Dermis microvascular lymphatic vessel endothelial cell (primary cell): Measurements from ENCODE around the gene FAM234A. TPM values are rescaled to one million over a fixed set of nuclear protein-coding genes. Genes with fewer than 3 reads are reported as not detected.

Experiments used
- DNase-seq, 2 donors: peaks; one replicate each; pipeline versions ENCODE4 v3.0.0 to v3.0.0-alpha.2; 2010; ENCODE audit warnings: low read depth in 2 of 2
- total RNA-seq: library from RNA; depleted of rRNA; stranded (reverse); fragments of >200 nt; gene quantifications from 2 replicates; pipeline ENCODE4 v1.2.1, GENCODE V29; 2014

Gene FAM234A
- total RNA-seq, 1 donor from 2014 or later: 33.1 TPM

GRCh38 chr16:281660-282255 lies 47.1 kb downstream of the FAM234A start:
- DNase-seq: no peak

GRCh38 chr16:282491-282890 lies 47.9 kb downstream of the FAM234A start:
- no peak for DNase-seq

DNA sequence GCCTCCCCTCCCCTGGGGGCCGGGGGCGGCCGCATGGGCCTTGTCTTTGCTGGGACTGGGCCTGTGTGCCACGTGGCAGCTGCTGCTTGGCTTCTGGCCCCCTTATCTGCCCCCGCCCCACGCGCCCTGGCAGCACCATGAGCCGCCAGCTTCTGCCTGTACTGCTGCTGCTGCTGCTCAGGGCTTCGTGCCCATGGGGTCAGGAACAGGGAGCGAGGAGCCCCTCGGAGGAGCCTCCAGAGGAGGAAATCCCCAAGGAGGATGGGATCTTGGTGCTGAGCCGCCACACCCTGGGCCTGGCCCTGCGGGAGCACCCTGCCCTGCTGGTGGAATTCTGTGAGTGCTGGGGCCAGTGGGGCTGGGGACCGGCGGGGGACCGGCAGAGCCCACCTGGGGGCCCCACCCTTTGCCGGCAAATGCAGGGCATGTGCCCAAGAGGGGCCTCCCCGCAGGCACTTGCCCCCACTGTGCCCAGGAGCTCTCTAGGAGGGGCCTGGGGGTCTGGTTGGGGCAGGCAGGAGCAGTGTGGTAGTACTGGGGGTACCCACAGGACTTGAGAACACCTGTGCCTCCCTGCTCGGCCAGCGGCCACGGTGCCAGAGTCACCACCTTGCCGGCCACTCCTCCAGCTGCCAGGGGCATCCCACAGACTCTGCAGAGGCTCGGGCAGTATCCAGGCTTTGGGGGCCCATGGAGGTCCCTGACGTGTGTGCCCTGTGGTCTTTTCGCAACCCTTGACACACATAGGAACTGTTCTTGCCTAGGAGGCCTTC lies 48.6 kb downstream of the FAM234A start, which contains the start of gene PDIA2:
Gene PDIA2, plus strand, starts transcription at position 132 of the 773 bp plus-strand sequence. Its CDS starts 6 bp downstream, at position 138.
- no peak for DNase-seq

- no peak for DNase-seq
Measured at GRCh38 chr16:284204-285120, 49.8 kb downstream of the FAM234A start.

DNA sequence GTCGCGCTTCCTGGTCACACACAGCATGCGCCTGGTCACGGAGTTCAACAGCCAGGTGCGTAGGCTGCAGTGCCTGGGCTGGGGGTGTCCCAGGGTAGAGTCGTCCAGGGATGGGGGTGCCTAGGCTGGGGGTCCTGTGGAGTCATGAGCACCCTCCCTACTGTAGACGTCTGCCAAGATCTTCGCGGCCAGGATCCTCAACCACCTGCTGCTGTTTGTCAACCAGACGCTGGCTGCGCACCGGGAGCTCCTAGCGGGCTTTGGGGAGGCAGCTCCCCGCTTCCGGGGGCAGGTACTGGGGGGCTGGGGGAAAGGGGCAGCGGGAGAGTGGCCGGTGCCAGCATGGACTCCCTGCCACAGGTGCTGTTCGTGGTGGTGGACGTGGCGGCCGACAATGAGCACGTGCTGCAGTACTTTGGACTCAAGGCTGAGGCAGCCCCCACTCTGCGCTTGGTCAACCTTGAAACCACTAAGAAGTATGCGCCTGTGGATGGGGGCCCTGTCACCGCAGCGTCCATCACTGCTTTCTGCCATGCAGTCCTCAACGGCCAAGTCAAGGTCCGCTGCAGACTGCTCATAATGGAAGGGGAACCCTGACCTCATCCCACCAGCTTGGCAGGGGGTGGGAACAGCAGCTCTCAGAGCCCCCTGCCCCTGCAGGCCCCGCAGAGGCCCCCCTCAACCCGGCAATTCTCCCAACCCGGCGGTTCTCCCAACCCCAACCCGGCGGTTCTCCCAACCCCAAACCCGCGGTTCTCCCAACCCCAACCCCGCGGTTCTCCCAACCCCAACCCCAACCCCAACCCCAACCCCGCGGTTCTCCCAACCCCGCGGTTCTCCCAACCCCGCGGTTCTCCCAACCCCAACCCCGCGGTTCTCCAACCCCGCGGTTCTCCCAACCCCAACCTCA lies 50.8 kb downstream of the FAM234A start:
- DNase-seq: no peak

DNA sequence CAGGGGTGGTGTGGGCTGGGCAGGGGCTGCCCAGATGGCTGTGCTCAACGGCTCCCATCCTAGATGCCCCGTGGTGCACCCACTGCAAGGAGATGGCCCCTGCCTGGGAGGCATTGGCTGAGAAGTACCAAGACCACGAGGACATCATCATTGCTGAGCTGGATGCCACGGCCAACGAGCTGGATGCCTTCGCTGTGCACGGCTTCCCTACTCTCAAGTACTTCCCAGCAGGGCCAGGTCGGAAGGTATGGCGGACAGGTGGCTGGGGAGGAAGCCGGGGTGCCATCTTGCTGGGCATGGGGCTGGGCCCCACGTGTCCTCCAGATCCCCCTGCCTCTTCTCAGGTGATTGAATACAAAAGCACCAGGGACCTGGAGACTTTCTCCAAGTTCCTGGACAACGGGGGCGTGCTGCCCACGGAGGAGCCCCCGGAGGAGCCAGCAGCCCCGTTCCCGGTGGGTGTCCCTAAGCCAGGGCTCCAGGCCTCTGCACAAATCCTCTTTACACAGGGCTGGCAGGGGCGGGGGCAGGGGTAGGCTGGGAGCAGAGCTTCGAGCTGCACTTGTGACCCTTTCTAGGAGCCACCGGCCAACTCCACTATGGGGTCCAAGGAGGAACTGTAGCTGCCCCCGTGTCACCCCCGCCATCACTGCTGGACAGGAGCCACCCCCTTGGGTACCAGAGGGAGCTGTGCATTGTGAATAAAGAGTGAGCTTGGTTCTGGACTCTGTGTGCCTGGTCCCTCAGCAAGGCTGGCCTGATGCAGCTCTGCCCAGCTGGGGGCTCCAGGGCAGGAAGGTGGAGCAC lies 52.1 kb downstream of the FAM234A start:
- no peak for DNase-seq

DNA sequence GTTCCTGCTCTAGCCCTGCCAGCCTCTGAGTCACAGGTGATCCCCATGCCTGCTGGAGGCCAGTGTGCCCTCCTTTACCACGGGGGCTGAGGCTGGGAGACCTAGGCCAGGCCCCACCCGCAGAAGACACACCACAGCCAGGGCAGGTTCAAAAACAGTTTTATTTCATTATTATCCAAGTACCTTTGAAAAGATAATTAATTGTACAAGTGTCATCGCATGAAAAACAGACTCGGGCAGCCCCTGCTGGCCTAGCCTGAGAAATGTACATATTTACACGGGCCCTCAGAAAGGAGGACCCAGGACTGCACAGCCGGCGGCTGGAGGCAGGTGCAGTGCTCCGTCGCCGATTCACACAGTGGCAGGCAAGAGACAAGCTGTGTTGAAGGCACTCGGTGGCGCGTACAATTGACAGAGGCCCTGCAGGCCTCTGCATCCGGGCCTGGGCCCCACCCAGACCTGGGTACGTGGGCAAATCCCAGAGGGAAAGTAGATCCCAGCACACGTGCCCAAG lies 52.7 kb downstream of the FAM234A start:
- DNase-seq: no peak

DNA sequence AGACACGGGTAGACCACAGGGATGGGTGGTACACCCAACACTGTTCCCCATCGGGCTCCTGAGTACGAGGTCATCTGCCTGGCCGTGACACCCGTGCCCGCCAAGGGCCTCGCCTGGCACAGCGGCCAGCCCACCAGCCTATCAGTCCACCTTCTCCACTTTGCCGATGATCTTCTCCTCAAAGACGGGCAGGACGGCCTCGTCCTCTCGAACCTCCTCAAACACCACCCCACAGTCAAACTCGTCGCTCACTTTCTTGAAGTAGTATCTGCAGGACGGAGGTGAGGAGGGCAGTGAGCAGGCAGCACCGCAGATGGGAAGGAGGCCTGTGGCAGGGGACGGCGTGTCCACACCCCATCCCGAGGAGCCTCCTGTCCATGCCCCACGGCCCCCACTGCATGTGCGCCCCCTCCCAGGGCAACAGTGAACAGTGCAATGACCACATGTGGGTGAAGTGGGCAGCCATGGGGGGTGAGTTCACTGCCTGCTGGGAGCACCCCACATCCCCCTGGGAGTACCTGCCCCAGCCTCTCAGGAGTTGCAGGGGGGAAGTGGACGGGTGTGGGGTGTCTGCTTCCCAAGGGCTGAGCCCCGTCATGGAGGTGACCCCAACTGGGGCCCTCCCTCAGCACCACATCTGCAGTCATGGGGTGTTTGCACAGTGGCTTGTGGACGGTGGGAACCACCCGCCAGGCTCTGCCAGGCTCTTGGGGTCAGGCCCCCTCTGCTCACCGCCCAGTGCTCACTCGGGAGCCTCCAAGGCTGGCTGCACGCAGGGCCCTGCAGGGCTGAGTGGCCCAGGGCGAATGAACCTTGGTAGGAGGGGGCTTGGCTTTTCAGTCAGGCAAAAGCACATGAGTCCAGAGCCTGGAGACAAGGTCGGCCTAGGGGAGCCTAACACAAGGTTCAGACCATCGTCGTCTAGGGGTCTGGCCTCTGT lies 53.6 kb downstream of the FAM234A start:
- no peak for DNase-seq

DNA sequence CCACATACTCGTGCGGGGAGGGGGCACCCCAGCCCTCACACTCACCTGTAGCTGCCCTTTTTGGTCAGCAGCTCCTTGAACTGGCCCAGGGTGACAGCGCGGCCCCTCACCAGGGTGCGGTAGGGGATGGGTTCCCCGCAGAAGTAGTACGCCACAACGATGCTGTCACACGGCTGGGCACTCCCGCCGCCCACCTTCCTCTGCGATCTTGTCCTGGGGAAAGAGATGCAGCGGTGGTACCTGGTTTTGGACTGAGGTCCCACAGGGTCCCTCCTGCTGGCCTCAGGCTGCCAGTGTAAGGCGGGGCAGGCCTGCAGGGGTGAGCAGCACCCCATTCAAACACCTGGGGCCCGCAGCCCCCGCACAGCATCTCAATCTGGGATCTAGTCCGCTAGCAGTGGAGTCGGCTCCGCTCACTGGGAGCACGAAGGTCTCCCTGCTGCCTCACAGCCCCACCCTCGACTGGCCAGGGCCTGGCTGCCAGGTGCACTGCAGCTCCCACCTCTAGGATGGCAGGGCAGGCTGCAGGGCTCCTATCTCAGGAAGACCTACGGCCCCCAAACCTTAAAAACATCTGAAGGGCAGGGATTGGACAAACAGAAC lies 54.9 kb downstream of the FAM234A start:
- no peak for DNase-seq

- DNase-seq: no peak
Measured at GRCh38 chr16:290015-290680, 55.5 kb downstream of the FAM234A start.

- no peak for DNase-seq
Measured at GRCh38 chr16:290681-291405, 56.2 kb downstream of the FAM234A start.

GRCh38 chr16:291539-291938 lies 56.9 kb downstream of the FAM234A start:
- no peak for DNase-seq

DNA sequence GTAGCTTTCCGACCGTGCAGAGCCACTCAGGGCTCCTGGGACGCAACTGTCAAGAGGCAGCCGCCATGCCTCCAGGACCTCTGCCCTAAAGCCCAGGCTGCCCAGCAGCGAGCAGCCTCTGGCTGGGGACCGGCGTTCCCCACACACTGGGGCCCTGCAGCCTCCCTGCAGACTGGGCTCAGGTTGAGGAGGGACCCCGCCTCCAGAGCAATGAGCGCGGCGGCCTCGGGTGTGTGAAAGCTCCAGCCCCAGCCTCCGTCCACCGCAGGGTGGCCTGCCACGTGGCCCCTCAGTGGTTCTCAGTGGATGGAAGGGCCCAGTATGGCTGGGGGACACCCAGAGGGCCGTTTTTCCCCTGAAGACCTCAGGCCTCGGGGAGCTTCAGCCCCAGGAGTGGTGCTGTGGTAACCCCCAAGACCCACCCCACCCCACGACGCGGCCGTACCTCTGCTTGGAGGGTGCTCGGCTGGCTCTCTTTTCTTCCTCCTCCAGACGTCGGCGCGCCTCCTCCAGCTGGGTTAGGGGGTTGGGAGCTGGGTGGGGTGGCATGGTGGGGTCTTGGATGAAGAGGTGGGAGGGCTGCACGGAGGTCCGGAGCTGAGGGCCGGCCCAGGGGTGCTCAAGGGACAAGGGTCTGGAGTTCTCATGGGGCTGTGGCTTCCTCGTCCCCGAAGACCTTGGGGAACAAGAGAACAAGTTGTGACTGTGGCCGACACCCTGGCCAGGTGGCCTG lies 58.6 kb downstream of the FAM234A start:
- no peak for DNase-seq

GRCh38 chr16:296276-296675 lies 61.7 kb downstream of the FAM234A start:
- DNase-seq: no peak

DNA sequence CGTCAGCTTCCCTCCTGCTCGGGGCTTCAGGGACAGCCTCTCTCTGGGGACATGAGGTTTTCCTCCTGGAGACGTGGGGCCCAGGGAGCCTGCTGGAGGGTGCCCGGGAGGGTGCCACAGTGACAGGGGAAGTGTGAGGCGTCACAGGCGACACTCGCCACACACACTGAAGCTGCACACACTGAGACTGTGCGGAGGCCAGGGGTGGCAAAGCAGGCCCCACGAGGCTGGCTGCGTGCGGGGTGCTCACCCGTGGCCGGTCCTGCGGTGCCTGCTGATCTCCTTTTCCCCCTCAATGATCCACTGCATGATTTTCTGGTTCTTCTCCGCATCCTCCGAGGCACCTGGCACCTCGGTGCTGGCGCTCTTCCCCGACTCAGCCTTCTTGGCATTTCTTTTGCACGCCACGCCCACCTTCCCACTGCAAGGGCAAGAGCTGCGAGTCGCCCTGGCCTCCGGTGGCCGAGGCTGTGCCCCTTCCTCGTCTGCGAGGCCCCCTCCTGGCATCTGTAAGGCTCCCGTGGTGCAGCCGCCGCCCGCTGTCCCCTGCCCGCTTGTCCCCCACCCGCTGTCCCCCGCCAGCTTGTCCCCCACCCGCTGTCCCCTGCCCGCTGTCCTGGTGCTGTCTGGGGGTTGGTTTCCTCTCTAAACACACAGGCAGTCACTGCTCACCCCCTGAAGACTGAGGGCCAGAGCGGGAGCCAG lies 62.3 kb downstream of the FAM234A start:
- DNase-seq: no peak

DNA sequence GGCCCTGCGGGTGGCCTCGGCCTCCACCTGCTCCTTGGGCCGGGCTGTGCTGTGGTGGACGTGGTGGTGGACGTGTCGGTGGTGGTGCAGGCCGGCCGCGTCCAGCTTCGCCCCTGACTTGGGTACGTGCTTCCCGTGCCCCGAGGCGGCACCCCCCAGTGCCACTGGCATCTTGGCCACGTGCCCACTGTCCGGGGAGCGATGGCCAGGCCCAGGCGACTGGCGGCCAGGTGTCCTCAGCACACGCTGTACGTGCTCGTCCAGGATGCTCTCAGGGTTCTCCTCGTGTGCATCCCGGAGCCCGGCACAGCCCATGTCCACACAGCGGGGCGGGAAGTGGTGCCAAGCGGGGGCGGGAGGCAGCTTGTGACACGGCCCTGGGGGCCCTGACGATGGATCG lies 63.2 kb downstream of the FAM234A start:
- DNase-seq: no peak
